Neural progenitor cell (in vitro differentiated cells): ENCODE measurements around the gene CARD8. TPM values are rescaled to one million over a fixed set of nuclear protein-coding genes. Genes with fewer than 3 reads are reported as not detected.

Source experiments
- DNase-seq: peaks from one replicate; pipeline ENCODE4 v3.0.0-alpha.2; 2016; ENCODE audit warnings: low spot score
- H2AFZ ChIP-seq: fragments of 200-600 bp; sonication (generic); replicated peaks from 2 replicates; pipeline ENCODE4 v1.6.1; 2016; ENCODE audit warnings: antibody characterized with exemption
- H3F3A ChIP-seq: fragments of 200-600 bp; sonication (generic); 2 replicates; pipeline ENCODE4 v1.6.1; 2016; ENCODE audit warnings: antibody characterized with exemption, low read depth
- H3K27ac ChIP-seq: fragments of 200-600 bp; sonication (generic); 2 replicates; pipeline ENCODE4 v1.5.1; 2016; ENCODE audit warnings: mild to moderate bottlenecking
- H3K27me3 ChIP-seq: fragments of 200-600 bp; sonication (generic); 2 replicates; pipeline ENCODE4 v1.6.1; 2016; ENCODE audit warnings: mild to moderate bottlenecking, moderate library complexity
- H3K36me3 ChIP-seq: fragments of 200-600 bp; sonication (generic); 2 replicates; pipeline ENCODE4 v1.5.1; 2016
- H3K4me1 ChIP-seq: fragments of 200-600 bp; sonication (generic); 2 replicates; pipeline ENCODE4 v1.6.1; 2016; ENCODE audit warnings: mixed run types
- H3K4me2 ChIP-seq: fragments of 200-600 bp; sonication (generic); 2 replicates; pipeline ENCODE4 v1.6.1; 2016
- H3K4me3 ChIP-seq: fragments of 200-600 bp; sonication (generic); 2 replicates; pipeline ENCODE4 v1.5.1; 2016
- H3K79me2 ChIP-seq: fragments of 200-600 bp; sonication (generic); 2 replicates; pipeline ENCODE4 v1.6.1; 2016; ENCODE audit warnings: low read depth
- H3K9ac ChIP-seq: fragments of 200-600 bp; sonication (generic); 2 replicates; pipeline ENCODE4 v1.6.1; 2016
- H3K9me3 ChIP-seq: fragments of 200-600 bp; sonication (generic); 2 replicates; pipeline ENCODE4 v1.5.1; 2016; ENCODE audit warnings: low read depth
- H4K20me1 ChIP-seq: fragments of 200-600 bp; sonication (generic); 2 replicates; pipeline ENCODE4 v1.6.1; 2016; ENCODE audit warnings: low read depth
- H3K27ac Mint-ChIP-seq: 3 replicates; pipeline ENCODE4 v1.8.0; 2021; ENCODE audit warnings: mixed read lengths
- H3K27me3 Mint-ChIP-seq: 2 replicates; pipeline ENCODE4 v1.8.0; 2022; ENCODE audit warnings: low read depth, mild to moderate bottlenecking, inconsistent platforms, moderate library complexity, mixed read lengths; ENCODE audit not compliant: insufficient read depth
- H3K36me3 Mint-ChIP-seq: 3 replicates; pipeline ENCODE4 v1.8.0; 2021; ENCODE audit warnings: mixed read lengths
- H3K4me1 Mint-ChIP-seq: 3 replicates; pipeline ENCODE4 v1.8.0; 2021; ENCODE audit warnings: mixed read lengths
- H3K4me3 Mint-ChIP-seq: 3 replicates; pipeline ENCODE4 v1.8.0; 2021; ENCODE audit warnings: mild to moderate bottlenecking, moderate library complexity, mixed read lengths
- H3K9me3 Mint-ChIP-seq: 3 replicates; pipeline ENCODE4 v1.8.0; 2020; ENCODE audit warnings: mixed read lengths
- EZH2 ChIP-seq: fragments of 200-600 bp; sonication (generic); IDR thresholded peaks from 2 replicates; pipeline ENCODE4 v1.6.1; 2017; ENCODE audit warnings: antibody characterized with exemption, mild to moderate bottlenecking, moderate library complexity
- EZH2phosphoT487 ChIP-seq: fragments of 200-600 bp; sonication (generic); IDR thresholded peaks from 2 replicates; pipeline ENCODE4 v1.6.1; 2017; ENCODE audit warnings: antibody characterized with exemption
- total RNA-seq: library from RNA; depleted of rRNA; stranded (reverse); fragments of >200 nt; gene quantifications from 2 replicates; pipeline ENCODE4 v1.2.3, GENCODE V29; 2015; ENCODE audit warnings: low replicate concordance
- TF ChIP-seq, protein P1 (sequence below): fragments of 200-600 bp; sonication (generic); IDR thresholded peaks from 2 replicates; pipeline ENCODE4 v1.5.1; 2017; ENCODE audit warnings: antibody characterized with exemption, mild to moderate bottlenecking

The CARD8 gene
- total RNA-seq, 1 donor from 2014 or later = 59.7 TPM

DNA sequence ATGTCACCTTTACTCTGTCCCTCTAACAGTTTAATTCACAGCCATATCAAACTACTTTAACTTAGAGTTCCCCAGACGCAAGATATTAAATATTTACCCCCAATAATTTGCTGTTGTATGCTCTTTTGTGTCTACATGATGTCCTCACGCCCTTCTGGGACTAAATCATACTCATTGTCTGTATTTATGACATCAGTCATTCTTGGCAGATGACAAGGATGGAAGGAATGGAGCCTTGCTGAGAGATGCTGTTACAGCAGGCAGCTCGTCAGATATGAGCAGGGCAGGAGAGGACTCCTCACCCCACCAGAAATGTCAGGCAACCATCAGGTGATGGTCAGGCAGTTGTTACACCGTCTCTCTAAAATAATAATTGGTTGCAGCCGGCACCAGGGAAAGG lies 41.8 kb downstream of the CARD8 start:
- TF ChIP-seq, protein P1, sequence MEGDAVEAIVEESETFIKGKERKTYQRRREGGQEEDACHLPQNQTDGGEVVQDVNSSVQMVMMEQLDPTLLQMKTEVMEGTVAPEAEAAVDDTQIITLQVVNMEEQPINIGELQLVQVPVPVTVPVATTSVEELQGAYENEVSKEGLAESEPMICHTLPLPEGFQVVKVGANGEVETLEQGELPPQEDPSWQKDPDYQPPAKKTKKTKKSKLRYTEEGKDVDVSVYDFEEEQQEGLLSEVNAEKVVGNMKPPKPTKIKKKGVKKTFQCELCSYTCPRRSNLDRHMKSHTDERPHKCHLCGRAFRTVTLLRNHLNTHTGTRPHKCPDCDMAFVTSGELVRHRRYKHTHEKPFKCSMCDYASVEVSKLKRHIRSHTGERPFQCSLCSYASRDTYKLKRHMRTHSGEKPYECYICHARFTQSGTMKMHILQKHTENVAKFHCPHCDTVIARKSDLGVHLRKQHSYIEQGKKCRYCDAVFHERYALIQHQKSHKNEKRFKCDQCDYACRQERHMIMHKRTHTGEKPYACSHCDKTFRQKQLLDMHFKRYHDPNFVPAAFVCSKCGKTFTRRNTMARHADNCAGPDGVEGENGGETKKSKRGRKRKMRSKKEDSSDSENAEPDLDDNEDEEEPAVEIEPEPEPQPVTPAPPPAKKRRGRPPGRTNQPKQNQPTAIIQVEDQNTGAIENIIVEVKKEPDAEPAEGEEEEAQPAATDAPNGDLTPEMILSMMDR = no peak
- TF ChIP-seq EZH2phosphoT487 = no peak
- no peak for TF ChIP-seq EZH2
- no peaks in the 10 kb centered on the region for H3K27me3 ChIP-seq
- DNase-seq = no peak
- peaks cover 1% of the 10 kb centered on the region for H3F3A ChIP-seq
- H2AFZ ChIP-seq = no peak overlapping the region
- H3K36me3 Mint-ChIP-seq = peaks cover 21% of the 10 kb centered on the region
- no peaks in the 10 kb centered on the region for H4K20me1 ChIP-seq
- no peak overlapping the region for H3K4me3 Mint-ChIP-seq
- H3K4me1 ChIP-seq = peaks cover 1% of the 10 kb centered on the region
- H3K9ac ChIP-seq = no peak overlapping the region
- no peaks in the 10 kb centered on the region for H3K9me3 ChIP-seq
- H3K36me3 ChIP-seq = no peaks in the 10 kb centered on the region
- H3K27me3 Mint-ChIP-seq = no peaks in the 10 kb centered on the region
- no peak overlapping the region for H3K27ac Mint-ChIP-seq
- H3K4me2 ChIP-seq = no peak overlapping the region
- H3K27ac ChIP-seq = no peak overlapping the region
- H3K4me1 Mint-ChIP-seq = peaks cover 5% of the 10 kb centered on the region
- no peak overlapping the region for H3K4me3 ChIP-seq
- H3K9me3 Mint-ChIP-seq = no peaks in the 10 kb centered on the region
- H3K79me2 ChIP-seq = no peaks in the 10 kb centered on the region

DNA sequence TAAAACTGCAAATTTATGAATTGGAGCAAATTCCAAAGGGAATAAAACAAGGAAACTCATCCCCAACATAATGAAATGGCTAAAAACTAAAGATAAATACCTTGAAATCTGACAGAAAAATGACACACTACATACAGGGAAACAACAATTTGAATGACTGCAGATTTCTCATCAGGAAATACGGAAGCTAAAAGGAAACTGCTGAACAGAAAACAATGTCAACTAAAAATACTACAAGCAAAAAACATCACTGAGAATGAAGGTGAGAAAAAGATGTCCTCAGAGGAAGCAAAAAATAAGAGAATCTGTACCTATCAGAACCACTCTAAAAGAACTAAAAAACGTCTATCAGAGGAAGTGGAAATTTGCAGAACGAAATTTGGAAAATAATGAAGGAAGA lies 45.7 kb downstream of the CARD8 start:
- no peak overlapping the region for H3K4me3 Mint-ChIP-seq
- H3K27ac Mint-ChIP-seq = no peak overlapping the region
- Histone ChIP-seq H3K9ac (no peak overlapping the region), H3K36me3 (no peaks in the 10 kb centered on the region), H3F3A (no peaks in the 10 kb centered on the region), H3K9me3 (no peaks in the 10 kb centered on the region), H4K20me1 (no peaks in the 10 kb centered on the region), H3K4me2 (no peak overlapping the region), H3K79me2 (peaks cover 4% of the 10 kb centered on the region), H3K4me3 (no peak overlapping the region), H3K27me3 (no peaks in the 10 kb centered on the region), H2AFZ (no peak overlapping the region), H3K4me1 (peaks cover 1% of the 10 kb centered on the region), H3K27ac (no peak overlapping the region)
- H3K27me3 Mint-ChIP-seq = peaks cover 3% of the 10 kb centered on the region
- no peak for TF ChIP-seq EZH2phosphoT487
- TF ChIP-seq, protein P1 = no peak
- TF ChIP-seq EZH2 = no peak
- no peaks in the 10 kb centered on the region for H3K4me1 Mint-ChIP-seq
- DNase-seq = no peak
- no peaks in the 10 kb centered on the region for H3K9me3 Mint-ChIP-seq
- peaks cover 10% of the 10 kb centered on the region for H3K36me3 Mint-ChIP-seq

- Histone ChIP-seq H3K36me3 (no peaks in the 10 kb centered on the region), H3K4me1 (peaks cover 8% of the 10 kb centered on the region), H3K27me3 (no peaks in the 10 kb centered on the region), H3K9me3 (no peaks in the 10 kb centered on the region), H4K20me1 (no peaks in the 10 kb centered on the region), H3K79me2 (peaks cover 4% of the 10 kb centered on the region), H3K27ac (no peak overlapping the region), H3K4me2 (no peak overlapping the region), H3F3A (peaks cover 16% of the 10 kb centered on the region), H2AFZ (no peak overlapping the region), H3K4me3 (no peak overlapping the region), H3K9ac (no peak overlapping the region)
- no peak overlapping the region for H3K4me3 Mint-ChIP-seq
- no peaks in the 10 kb centered on the region for H3K4me1 Mint-ChIP-seq
- DNase-seq = no peak
- TF ChIP-seq, protein P1 = no peak
- TF ChIP-seq EZH2 = no peak
- TF ChIP-seq EZH2phosphoT487 = no peak
- H3K9me3 Mint-ChIP-seq = no peaks in the 10 kb centered on the region
- H3K36me3 Mint-ChIP-seq = peaks cover 2% of the 10 kb centered on the region
- H3K27me3 Mint-ChIP-seq = peaks cover 3% of the 10 kb centered on the region
- no peak overlapping the region for H3K27ac Mint-ChIP-seq
Observed at GRCh38 chr19:48206397-48207093, 49.2 kb downstream of the CARD8 start.
